Measurements from ENCODE around the gene PCDHGA1. TPM values are rescaled to one million over a fixed set of nuclear protein-coding genes. Genes with fewer than 3 reads are reported as not detected.

Gene PCDHGA1
- total RNA-seq, 1 experiment from 2014 or later = 0.56 TPM

GRCh38 chr5:141506381-141507155 is 176.3 kb downstream of the PCDHGA1 start:
- H3K36me3 ChIP-seq = peaks cover 58% of the 10 kb centered on the region
- H3K4me3 ChIP-seq = no peak overlapping the region
- H3K9me3 ChIP-seq = no peaks in the 10 kb centered on the region
- DNase-seq = no peak
- H3K27me3 ChIP-seq = no peaks in the 10 kb centered on the region

- H3K9me3 ChIP-seq = no peaks in the 10 kb centered on the region
- no peak overlapping the region for H3K4me3 ChIP-seq
- DNase-seq = peak; percentile 97
- H3K36me3 ChIP-seq = peaks cover 61% of the 10 kb centered on the region
- H3K27me3 ChIP-seq = no peaks in the 10 kb centered on the region
Measured at GRCh38 chr5:141507387-141508091, 177.2 kb downstream of the PCDHGA1 start.

GRCh38 chr5:141508440-141508797 is 178.1 kb downstream of the PCDHGA1 start:
- H3K4me3 ChIP-seq = peak overlapping the region; percentile 22

GRCh38 chr5:141508798-141509611 is 178.7 kb downstream of the PCDHGA1 start:
- no peaks in the 10 kb centered on the region for H3K9me3 ChIP-seq
- H3K4me3 ChIP-seq = peak overlapping the region; percentile 22
- no peaks in the 10 kb centered on the region for H3K27me3 ChIP-seq
- H3K36me3 ChIP-seq = peaks cover 63% of the 10 kb centered on the region
- peak; percentile 99 for DNase-seq

More at GRCh38 chr5:141508440-141508797, 178.1 kb downstream of the PCDHGA1 start:
- Histone ChIP-seq H3K36me3 (peaks cover 66% of the 10 kb centered on the region), H3K9me3 (no peaks in the 10 kb centered on the region), H3K27me3 (no peaks in the 10 kb centered on the region)
- no peak for DNase-seq

DNA sequence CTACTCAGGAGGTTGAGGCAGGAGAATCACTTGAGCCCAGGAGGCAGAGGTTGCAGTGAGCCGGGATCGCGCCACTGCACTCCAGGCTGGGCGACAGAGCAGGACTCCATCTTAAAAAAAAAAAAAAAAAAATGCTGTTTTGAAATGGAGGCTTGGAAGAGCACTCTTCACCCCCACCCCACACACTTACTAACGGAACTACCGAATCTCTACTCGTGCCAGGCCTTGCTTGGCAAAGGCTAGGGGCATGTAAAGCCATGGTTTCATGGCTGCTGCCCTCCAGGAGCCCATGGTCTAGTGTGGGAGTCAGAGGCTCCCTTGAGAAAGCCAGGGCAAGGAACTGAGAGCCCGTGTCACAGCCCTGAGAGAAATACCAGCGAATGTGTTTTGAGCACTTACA is 179.8 kb downstream of the PCDHGA1 start:
- H3K36me3 ChIP-seq = peaks cover 59% of the 10 kb centered on the region
- no peaks in the 10 kb centered on the region for H3K27me3 ChIP-seq
- no peak for DNase-seq
- no peaks in the 10 kb centered on the region for H3K9me3 ChIP-seq
- no peak overlapping the region for H3K4me3 ChIP-seq

DNA sequence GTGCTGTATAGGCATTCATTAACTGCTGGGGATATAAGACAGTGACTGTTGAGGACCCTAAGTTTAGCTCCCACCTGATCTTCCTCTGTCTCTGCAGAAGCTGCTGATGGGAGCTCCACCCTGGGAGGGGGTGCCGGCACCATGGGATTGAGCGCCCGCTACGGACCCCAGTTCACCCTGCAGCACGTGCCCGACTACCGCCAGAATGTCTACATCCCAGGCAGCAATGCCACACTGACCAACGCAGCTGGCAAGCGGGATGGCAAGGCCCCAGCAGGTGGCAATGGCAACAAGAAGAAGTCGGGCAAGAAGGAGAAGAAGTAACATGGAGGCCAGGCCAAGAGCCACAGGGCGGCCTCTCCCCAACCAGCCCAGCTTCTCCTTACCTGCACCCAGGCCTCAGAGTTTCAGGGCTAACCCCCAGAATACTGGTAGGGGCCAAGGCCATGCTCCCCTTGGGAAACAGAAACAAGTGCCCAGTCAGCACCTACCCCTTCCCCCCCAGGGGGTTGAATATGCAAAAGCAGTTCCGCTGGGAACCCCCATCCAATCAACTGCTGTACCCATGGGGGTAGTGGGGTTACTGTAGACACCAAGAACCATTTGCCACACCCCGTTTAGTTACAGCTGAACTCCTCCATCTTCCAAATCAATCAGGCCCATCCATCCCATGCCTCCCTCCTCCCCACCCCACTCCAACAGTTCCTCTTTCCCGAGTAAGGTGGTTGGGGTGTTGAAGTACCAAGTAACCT is 180.7 kb downstream of the PCDHGA1 start:
- Histone ChIP-seq H3K9me3 (no peaks in the 10 kb centered on the region), H3K36me3 (peaks cover 57% of the 10 kb centered on the region), H3K4me3 (no peak overlapping the region), H3K27me3 (no peaks in the 10 kb centered on the region)
- no peak for DNase-seq

DNA sequence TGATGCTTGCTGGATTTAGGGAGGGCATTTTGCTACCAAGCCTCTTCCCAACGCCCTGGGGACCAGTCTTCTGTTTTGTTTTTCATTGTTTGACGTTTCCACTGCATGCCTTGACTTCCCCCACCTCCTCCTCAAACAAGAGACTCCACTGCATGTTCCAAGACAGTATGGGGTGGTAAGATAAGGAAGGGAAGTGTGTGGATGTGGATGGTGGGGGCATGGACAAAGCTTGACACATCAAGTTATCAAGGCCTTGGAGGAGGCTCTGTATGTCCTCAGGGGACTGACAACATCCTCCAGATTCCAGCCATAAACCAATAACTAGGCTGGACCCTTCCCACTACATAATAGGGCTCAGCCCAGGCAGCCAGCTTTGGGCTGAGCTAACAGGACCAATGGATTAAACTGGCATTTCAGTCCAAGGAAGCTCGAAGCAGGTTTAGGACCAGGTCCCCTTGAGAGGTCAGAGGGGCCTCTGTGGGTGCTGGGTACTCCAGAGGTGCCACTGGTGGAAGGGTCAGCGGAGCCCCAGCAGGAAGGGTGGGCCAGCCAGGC is 181.5 kb downstream of the PCDHGA1 start:
- Histone ChIP-seq H3K4me3 (no peak overlapping the region), H3K9me3 (no peaks in the 10 kb centered on the region), H3K27me3 (no peaks in the 10 kb centered on the region), H3K36me3 (peaks cover 60% of the 10 kb centered on the region)
- no peak for DNase-seq

- Histone ChIP-seq H3K4me3 (no peak overlapping the region), H3K36me3 (peaks cover 63% of the 10 kb centered on the region), H3K27me3 (no peaks in the 10 kb centered on the region), H3K9me3 (no peaks in the 10 kb centered on the region)
- DNase-seq = peak; percentile 52
Measured at GRCh38 chr5:141512390-141512910, 182.1 kb downstream of the PCDHGA1 start.

- H3K27me3 ChIP-seq = no peaks in the 10 kb centered on the region
- no peak for DNase-seq
- H3K9me3 ChIP-seq = no peaks in the 10 kb centered on the region
- H3K36me3 ChIP-seq = peaks cover 68% of the 10 kb centered on the region
- H3K4me3 ChIP-seq = no peak overlapping the region
Measured at GRCh38 chr5:141512911-141513626, 182.8 kb downstream of the PCDHGA1 start.

DNA sequence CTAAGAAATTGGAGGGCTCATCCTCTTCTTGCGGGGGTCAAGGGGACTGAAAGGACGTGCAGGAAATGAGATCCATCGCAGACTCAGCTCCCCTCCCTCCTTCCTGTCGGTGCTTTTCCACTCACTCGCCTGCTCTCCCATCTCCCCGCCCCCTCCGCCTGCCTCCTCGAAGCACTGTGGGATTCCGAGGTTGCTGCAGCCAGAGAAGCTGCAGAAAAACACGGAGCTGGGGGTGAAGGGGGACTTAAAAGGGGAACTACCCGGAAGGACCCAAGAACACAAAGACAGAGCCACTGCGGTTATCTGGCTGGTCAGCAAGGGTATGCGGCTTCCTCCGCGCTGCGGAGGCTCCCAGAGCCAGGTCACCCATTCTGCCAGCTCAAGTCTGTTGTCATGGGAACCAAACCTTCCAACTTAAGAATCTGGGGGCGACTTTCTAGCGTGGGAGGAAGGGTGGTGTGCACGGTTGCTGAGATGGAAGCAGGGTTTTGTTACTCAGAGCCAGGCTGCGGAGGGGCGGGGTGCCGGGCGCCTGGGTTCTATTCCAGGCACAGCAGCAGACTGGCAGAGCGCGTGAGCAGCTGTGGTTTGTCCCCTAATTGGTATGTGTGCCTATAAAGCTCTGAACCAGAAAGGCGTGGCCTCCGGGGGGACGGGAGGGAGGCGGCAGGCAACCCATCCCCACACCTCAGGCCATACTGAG is 183.5 kb downstream of the PCDHGA1 start:
- DNase-seq = peak; percentile 97
- Histone ChIP-seq H3K36me3 (peaks cover 73% of the 10 kb centered on the region), H3K27me3 (no peaks in the 10 kb centered on the region), H3K4me3 (no peak overlapping the region; the same call in 1 of the 2 replicates), H3K9me3 (no peaks in the 10 kb centered on the region)

DNA sequence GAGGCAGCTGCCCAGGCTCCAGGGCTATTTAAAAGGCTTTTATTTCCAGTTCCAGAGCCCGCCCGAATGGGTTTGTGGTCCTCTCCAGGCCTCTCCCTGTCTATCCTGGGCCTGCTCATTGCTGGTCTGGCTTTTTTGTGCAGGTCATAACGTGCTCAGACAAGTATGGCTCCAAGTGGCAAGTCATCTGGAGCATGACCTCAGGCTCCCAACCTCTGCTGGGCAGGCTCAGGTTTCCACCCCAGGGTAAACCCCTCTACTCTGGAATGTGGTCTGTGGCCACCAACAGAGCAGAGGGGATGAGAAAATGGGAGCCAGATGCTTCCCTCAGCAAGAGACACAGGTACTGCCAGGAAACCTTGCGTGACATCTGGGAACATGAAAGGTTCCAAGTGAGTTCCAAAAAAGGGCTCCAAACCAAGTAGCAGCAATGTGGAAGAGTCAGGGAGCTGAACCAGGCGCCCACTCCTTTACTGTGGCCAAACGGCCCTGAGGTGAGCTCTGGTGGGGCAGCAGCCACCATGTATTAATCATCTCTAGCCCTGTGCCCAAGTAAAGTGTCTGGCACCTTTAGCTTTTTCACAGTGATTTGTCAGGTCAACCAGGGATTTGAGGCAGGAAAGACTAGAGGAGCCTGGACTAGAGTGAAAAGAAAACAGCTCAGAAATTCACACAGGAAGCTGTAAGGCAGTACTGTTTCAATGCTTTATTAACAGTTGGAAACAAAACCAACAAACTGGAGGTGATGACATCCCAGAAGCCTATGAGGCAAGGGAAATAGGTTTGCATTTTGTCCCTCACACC is 184.2 kb downstream of the PCDHGA1 start:
- peak; percentile 97 for DNase-seq
- Histone ChIP-seq H3K9me3 (no peaks in the 10 kb centered on the region), H3K36me3 (peaks cover 79% of the 10 kb centered on the region), H3K27me3 (no peaks in the 10 kb centered on the region), H3K4me3 (no peak overlapping the region)

GRCh38 chr5:141515141-141515540 is 184.8 kb downstream of the PCDHGA1 start:
- no peaks in the 10 kb centered on the region for H3K27me3 ChIP-seq
- peaks cover 80% of the 10 kb centered on the region for H3K36me3 ChIP-seq
- H3K9me3 ChIP-seq = no peaks in the 10 kb centered on the region
- DNase-seq = peak; percentile 41
- H3K4me3 ChIP-seq = no peak overlapping the region

DNA sequence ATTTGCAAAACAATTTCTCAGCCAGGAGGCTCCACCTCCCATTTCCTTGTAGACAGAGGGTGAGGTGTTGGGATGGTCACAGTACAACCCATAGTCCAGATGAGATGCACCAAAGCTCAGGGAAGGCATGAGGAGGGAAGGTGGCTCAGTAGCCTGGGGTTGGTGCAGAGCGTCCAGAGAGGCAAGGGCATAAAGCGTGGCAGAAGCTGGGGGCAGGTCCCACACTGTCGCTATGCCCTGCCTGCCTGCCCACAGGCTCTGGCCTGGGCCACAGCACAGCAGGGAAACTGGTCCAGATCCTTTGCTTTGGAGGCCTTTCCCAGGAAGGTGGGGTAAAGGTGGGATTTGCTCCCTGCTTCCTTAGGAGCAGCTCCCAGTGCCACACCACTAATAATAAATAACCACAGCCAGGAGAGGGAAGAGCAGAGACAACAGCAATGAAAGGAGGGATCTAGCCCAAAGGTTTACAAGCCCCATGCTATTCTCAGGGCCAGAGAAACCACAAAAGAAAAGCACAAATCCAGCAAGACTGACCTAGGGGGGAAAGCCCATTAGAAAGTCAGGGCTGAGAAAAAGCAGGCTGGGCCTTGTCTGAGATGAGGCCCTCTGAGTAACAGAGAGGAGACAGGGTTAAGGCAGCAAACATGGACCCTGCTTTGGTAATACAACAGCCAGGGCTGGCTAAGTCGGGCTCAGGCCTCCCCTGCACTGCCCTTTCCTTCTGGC is 185.8 kb downstream of the PCDHGA1 start:
- Histone ChIP-seq H3K36me3 (peaks cover 79% of the 10 kb centered on the region), H3K4me3 (no peak overlapping the region), H3K27me3 (no peaks in the 10 kb centered on the region), H3K9me3 (0 out of 2 replicates have a peak, but pooled peaks cover 3% of the 10 kb centered on the region)
- no peak for DNase-seq

DNA sequence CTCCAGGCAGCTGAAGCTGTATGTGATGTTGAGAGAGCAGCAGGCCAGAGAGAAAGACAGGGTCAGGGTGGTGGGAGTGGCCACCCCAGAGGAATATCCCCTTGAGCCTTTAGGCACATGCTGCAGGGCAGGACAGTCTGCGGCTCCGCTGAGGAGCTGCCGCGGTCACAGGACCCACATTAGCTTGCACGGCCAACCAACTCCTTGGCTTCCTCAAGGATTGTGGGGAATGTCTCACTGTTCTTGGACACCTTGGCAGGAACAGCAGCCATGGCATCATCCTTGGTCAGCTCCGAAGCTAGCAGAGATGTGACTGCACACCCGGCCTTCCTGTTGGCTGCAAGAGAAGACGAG is 186.3 kb downstream of the PCDHGA1 start:
- DNase-seq = peak; percentile 84
- 0 out of 2 replicates have a peak, but pooled peaks cover 3% of the 10 kb centered on the region for H3K9me3 ChIP-seq
- H3K27me3 ChIP-seq = no peaks in the 10 kb centered on the region
- H3K36me3 ChIP-seq = peaks cover 74% of the 10 kb centered on the region
- no peak overlapping the region for H3K4me3 ChIP-seq

Measured in MG63 (cell line).